Neural crest cell (in vitro differentiated cells): ENCODE measurements around the gene MYH14. TPM values are rescaled to one million over a fixed set of nuclear protein-coding genes. Genes with fewer than 3 reads are reported as not detected.
"Not testable (repeated sequence)": the region's sequence is repeated elsewhere in the genome, so short reads cannot be mapped to it uniquely, and the experiment has no call there.

Experiments used
- DNase-seq: peaks from one replicate; pipeline ENCODE4 v3.0.0; 2021; ENCODE audit warnings: low read depth, mixed read lengths, low spot score
- H3K27ac Mint-ChIP-seq: one replicate; pipeline ENCODE4 v1.8.0; 2021; ENCODE audit warnings: mild to moderate bottlenecking, mixed read lengths; ENCODE audit not compliant: unreplicated experiment
- H3K27me3 Mint-ChIP-seq: 2 replicates; pipeline ENCODE4 v1.8.0; 2021; ENCODE audit warnings: low read depth, mild to moderate bottlenecking, mixed read lengths
- H3K36me3 Mint-ChIP-seq: 2 replicates; pipeline ENCODE4 v1.8.0; 2021; ENCODE audit warnings: low read depth, mild to moderate bottlenecking, mixed read lengths
- H3K4me1 Mint-ChIP-seq: 2 replicates; pipeline ENCODE4 v1.8.0; 2021; ENCODE audit warnings: mixed read lengths
- H3K4me3 Mint-ChIP-seq: one replicate; pipeline ENCODE4 v1.8.0; 2021; ENCODE audit warnings: mild to moderate bottlenecking, mixed read lengths
- H3K9me3 Mint-ChIP-seq: 2 replicates; pipeline ENCODE4 v1.8.0; 2021; ENCODE audit warnings: mixed read lengths
- total RNA-seq: library from RNA; stranded (reverse); gene quantifications from 2 replicates; pipeline ENCODE4 v1.2.1, GENCODE V29; 2021
- TF ChIP-seq, protein P1 (sequence below): fragments of 200-600 bp; sonication (generic); conservative IDR thresholded peaks from 2 replicates; pipeline ENCODE4 v1.5.0; 2021; ENCODE audit warnings: antibody characterized with exemption, mild to moderate bottlenecking

The MYH14 gene
- total RNA-seq, 1 donor from 2014 or later = 4.7 TPM

DNA sequence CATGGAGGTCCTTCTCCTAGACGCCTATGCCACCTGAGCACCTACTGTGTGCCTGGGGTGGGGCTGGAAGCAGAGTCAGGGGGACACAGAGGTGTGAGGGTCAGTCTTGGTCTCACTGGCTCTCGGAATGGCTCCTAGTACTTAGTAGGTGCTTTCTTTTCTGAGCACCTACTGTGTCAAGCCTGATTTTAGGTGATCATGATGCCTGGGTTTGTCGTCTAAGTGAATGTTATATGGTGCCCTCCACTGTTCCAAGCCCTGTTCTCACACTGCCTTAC lies 20.0 kb downstream of the MYH14 start:
- Mint-ChIP-seq H3K9me3 (peaks cover 6% of the 10 kb centered on the region), H3K36me3 (peaks cover 6% of the 10 kb centered on the region), H3K27ac (no peak overlapping the region), H3K27me3 (no peaks in the 10 kb centered on the region), H3K4me3 (no peak overlapping the region), H3K4me1 (no peaks in the 10 kb centered on the region)
- DNase-seq = no peak
- TF ChIP-seq, protein P1, sequence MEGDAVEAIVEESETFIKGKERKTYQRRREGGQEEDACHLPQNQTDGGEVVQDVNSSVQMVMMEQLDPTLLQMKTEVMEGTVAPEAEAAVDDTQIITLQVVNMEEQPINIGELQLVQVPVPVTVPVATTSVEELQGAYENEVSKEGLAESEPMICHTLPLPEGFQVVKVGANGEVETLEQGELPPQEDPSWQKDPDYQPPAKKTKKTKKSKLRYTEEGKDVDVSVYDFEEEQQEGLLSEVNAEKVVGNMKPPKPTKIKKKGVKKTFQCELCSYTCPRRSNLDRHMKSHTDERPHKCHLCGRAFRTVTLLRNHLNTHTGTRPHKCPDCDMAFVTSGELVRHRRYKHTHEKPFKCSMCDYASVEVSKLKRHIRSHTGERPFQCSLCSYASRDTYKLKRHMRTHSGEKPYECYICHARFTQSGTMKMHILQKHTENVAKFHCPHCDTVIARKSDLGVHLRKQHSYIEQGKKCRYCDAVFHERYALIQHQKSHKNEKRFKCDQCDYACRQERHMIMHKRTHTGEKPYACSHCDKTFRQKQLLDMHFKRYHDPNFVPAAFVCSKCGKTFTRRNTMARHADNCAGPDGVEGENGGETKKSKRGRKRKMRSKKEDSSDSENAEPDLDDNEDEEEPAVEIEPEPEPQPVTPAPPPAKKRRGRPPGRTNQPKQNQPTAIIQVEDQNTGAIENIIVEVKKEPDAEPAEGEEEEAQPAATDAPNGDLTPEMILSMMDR = no peak

DNA sequence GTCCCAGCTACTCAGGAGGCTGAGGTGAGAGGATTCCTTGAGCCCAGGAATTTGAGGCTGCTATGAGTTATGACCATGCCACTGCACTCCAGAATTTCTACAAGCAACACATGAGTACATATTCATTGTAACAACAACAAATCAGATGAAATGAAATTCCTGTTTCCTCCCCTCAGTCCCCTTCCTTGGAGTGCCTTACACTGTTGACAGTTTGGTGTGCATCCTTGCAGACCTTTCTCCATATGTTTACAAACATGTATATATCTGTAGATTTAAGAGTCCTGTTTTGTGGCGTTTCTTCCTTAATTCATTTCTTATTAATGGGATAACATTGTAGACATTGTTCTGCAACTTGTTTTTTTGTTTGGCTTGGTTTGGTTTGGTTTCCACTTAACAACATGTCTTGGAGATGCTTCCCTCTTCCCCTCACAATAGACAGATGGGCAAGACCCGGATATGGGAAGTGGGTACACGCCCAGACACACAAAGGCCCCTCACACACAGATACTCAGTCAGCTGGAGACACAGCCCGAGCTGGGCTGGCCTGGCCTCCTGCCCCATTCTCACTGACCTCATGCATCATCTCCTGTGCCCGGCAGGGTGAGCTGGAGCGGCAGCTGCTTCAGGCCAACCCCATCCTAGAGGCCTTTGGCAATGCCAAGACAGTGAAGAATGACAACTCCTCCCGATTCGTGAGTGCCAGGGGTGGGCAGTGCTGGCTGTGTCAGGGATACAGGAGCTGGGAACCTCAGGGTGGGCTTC lies 21.7 kb downstream of the MYH14 start:
- H3K27ac Mint-ChIP-seq = no peak overlapping the region
- H3K36me3 Mint-ChIP-seq = peaks cover 6% of the 10 kb centered on the region
- H3K4me1 Mint-ChIP-seq = no peaks in the 10 kb centered on the region
- DNase-seq = no peak
- peaks cover 6% of the 10 kb centered on the region for H3K27me3 Mint-ChIP-seq
- TF ChIP-seq, protein P1 = no peak
- no peak overlapping the region for H3K4me3 Mint-ChIP-seq
- H3K9me3 Mint-ChIP-seq = peaks cover 6% of the 10 kb centered on the region

DNA sequence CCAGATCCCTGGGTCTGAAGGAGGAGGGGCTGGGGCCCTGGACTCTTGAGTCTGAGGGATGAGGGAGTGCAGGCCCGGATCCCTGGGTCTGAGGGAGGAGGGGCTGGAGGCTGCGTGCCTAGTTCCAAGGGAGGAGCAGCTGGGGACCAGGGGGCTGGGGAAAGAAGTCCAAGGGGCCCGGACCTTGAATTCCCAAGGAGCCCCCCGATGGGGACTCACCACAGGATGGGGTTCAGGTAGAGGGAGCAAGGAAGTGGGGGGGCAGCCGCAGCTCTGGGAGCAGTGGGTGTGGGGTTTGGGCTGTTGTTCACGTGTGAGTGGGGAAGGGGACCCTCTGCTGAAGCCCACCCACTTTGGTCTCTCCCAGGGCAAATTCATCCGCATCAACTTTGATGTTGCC lies 23.1 kb downstream of the MYH14 start:
- no peak overlapping the region for H3K27ac Mint-ChIP-seq
- H3K4me1 Mint-ChIP-seq = no peaks in the 10 kb centered on the region
- no peak for DNase-seq
- TF ChIP-seq, protein P1 = no peak
- peaks cover 6% of the 10 kb centered on the region for H3K9me3 Mint-ChIP-seq
- peaks cover 8% of the 10 kb centered on the region for H3K27me3 Mint-ChIP-seq
- no peak overlapping the region for H3K4me3 Mint-ChIP-seq
- peaks cover 6% of the 10 kb centered on the region for H3K36me3 Mint-ChIP-seq

DNA sequence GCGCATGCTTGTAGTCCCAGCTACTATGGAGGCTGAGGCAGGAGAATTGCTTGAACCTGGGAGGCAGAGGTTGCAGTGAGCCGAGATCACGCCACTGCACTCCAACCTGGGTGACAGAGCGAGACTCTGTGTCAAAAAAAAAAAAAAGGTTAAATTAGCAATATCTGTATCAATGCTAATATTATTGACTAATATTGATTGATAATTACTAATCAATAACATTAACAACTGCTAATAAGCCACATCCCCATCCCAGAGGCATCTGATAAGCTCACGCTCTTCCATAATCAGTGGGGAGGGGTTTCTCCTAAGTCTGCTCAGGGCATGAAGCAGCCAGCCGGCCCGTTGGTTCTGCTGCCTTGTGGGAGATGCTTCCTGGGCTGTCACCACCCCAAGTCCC lies 24.7 kb downstream of the MYH14 start:
- H3K9me3 Mint-ChIP-seq, H3K4me3 Mint-ChIP-seq, H3K36me3 Mint-ChIP-seq, H3K27me3 Mint-ChIP-seq, H3K4me1 Mint-ChIP-seq, DNase-seq, H3K27ac Mint-ChIP-seq: not testable (repeated sequence)

DNA sequence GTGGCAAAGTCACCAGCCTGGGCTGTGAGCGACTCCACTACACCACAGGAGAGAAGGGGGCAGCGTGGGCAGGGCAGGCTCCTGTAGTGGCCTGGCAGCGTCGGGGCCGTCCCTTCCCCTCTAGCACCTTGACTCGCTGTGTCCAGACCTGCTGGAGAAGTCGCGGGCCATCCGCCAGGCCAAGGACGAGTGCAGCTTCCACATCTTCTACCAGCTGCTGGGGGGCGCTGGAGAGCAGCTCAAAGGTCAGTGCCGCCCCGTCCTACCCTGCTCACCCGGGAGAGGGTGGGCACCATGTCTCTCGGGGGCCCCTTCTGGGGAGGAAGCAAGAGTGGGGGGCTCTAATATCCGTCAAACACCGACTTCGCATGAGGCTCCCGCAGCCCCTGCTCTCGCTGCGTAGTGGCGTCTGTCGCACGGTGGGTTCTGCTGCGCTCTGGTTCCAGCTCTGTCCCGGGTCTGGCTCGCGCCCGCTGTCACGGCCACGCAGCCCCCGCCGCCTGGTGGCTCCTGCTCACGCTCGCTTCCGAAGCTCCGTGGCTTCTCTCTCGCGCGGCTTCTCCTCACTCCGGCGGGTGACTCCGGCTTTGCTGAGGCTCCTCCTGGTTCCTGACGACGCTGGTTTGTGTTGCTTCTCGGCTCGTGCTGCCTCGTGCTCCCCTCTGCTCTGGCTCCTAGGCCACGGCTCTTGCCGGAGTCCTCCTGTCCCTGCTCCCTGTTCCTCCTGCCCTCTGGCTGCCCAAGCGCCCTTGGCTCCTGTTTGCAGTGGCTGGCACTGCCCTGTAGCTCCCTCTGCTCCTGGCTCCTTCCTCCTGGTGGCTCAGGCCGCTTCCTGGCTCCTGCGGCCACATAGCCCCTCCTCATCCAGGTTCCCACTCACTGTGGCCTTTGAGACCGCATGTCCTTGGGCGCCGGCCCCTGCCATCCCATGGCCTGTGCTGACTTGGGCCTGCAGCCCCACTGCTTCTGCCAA lies 27.2 kb downstream of the MYH14 start:
- DNase-seq = no peak
- Mint-ChIP-seq H3K36me3 (no peaks in the 10 kb centered on the region), H3K4me3 (no peak overlapping the region), H3K27me3 (peaks cover 8% of the 10 kb centered on the region), H3K4me1 (peaks cover 12% of the 10 kb centered on the region), H3K27ac (no peak overlapping the region), H3K9me3 (no peaks in the 10 kb centered on the region)
- TF ChIP-seq, protein P1 = peak; percentile 23

DNA sequence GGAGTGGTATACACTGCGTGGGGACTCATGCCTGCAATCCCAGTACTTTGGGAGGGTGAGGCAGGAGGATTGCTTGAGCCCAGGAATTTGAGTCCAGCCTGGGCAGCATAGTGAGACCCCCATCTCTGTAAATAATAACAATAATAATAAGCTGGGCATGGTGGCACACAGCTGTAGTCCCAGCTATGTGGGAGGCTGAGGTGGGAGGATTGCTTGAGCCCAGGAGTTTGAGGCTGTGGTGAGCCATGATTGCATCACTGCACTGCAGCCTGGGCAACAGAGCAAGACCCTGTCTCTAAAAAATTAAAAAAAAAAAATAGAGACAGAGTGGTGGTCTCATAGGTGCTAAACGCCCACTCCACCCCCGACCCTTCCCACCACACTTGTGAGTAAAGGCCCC lies 28.0 kb downstream of the MYH14 start:
- peaks cover 12% of the 10 kb centered on the region for H3K4me1 Mint-ChIP-seq
- not testable (repeated sequence) for H3K27me3 Mint-ChIP-seq, DNase-seq, H3K9me3 Mint-ChIP-seq, H3K27ac Mint-ChIP-seq, H3K36me3 Mint-ChIP-seq, H3K4me3 Mint-ChIP-seq
